ENCODE data around the gene DNAH14. TPM values are rescaled to one million over a fixed set of nuclear protein-coding genes. Genes with fewer than 3 reads are reported as not detected.

The DNAH14 gene
- total RNA-seq, 2 donors from 2014 or later, result 16.9 to 33.3 TPM

DNA sequence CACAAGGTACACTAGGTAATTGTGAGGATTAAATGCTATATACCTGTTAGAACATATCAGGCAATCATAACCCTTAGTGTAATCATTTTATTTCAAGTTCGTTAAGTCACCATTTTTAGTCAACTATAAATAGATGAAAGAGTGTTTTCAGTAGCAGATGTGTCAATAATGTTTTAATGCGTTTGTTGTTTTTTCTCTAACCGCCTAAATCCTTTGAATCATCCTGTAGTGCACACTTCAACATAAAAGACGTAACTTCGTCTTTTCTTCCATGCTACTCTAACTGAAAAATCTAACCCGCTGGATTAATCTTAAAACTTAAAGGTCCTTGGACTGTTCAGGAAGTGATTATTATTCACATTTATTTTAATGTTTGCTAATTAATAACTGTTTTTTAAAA is 505.6 kb downstream of the DNAH14 start:
- no peaks in the 10 kb centered on the region for H3K27me3 ChIP-seq
- H3K36me3 ChIP-seq (replicated peaks in 1 of 2; ENCODE audit: insufficient read depth in 1 of 2, low read depth in 2 of 2), result no peaks in the 10 kb centered on the region
- TF ChIP-seq POLR2A (IDR thresholded peaks at IDR 0.05), result no peak
- no peak for TF ChIP-seq CTCF (IDR thresholded peaks at IDR 0.05)
- 65 to 78% methylated on average over 6 of the region's 6 CpGs for WGBS, 2 donors
- no peak overlapping the region for H3K4me3 ChIP-seq
- ATAC-seq (no peak), DNase-seq (no peak)
- H3K9me3 ChIP-seq, result no peaks in the 10 kb centered on the region
- no peak overlapping the region for H3K27ac ChIP-seq
- intact Hi-C loops (cut with DNase I), result no loop called here
- peaks cover 4% of the 10 kb centered on the region for H3K4me1 ChIP-seq

- Histone ChIP-seq H3K36me3 (replicated peaks in 1 of 2; ENCODE audit: insufficient read depth in 1 of 2, low read depth in 2 of 2) (no peaks in the 10 kb centered on the region), H3K27me3 (no peaks in the 10 kb centered on the region), H3K27ac (no peak overlapping the region), H3K4me1 (peaks cover 8% of the 10 kb centered on the region), H3K4me3 (no peak overlapping the region), H3K9me3 (no peaks in the 10 kb centered on the region)
- ATAC-seq, result no peak
- no peak for DNase-seq
- intact Hi-C loops (cut with DNase I), result no loop called here
- TF ChIP-seq CTCF (IDR thresholded peaks at IDR 0.05), result no peak
- no peak for TF ChIP-seq POLR2A (IDR thresholded peaks at IDR 0.05)
- WGBS, 2 donors, result 86 to 100% methylated on average over 1 of the region's 1 CpG
Measured at GRCh38 chr1:225435487-225435886, 506.0 kb downstream of the DNAH14 start.

- Histone ChIP-seq H3K27me3 (no peaks in the 10 kb centered on the region), H3K27ac (no peak overlapping the region), H3K9me3 (no peaks in the 10 kb centered on the region), H3K4me3 (no peak overlapping the region), H3K4me1 (peaks cover 13% of the 10 kb centered on the region), H3K36me3 (replicated peaks in 1 of 2; ENCODE audit: insufficient read depth in 1 of 2, low read depth in 2 of 2) (no peaks in the 10 kb centered on the region)
- intact Hi-C loops (cut with DNase I), result no loop called here
- DNase-seq (no peak), ATAC-seq (no peak)
- no peak for TF ChIP-seq POLR2A (IDR thresholded peaks at IDR 0.05)
- no peak for TF ChIP-seq CTCF (IDR thresholded peaks at IDR 0.05)
- 60 to 67% methylated on average over 6 of the region's 6 CpGs for WGBS, 2 donors
Measured at GRCh38 chr1:225435957-225436392, 506.5 kb downstream of the DNAH14 start.

DNA sequence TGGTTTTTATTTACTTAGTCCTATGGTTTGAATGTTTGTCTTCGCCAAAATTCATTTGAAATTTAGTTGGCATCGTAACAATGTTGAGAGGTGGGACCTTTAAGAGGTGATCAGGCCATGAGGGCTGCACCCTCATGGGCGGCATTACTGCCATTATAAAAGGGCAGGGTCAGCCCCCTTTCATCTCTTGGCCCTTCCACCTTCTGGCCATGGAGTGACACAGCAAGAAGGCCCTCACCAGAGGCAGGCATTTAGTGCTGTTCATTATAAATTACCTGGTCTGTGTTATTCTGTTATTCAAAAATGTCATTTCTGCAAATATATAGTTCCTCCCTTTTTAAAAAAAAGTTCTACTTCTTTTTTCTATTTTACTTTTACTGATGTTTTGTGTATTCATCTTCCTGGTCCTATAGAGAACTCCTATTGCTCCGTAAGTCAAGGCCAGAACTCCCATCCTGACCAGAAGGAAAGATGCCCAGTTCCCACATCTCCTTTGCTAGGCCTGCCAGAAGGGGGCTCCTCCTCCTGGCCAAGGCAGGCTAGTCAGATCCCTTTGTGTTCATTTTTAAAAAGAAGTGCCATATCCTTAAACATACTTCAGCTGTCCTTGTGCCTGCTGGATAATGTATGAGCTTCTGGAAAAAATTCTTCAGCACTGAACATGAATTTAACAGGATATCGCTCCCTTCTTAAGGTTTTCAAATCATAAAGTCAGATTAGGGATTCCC is 508.4 kb downstream of the DNAH14 start:
- no peak overlapping the region for H3K27ac ChIP-seq
- 75 to 87% methylated on average over 5 of the region's 5 CpGs for WGBS, 2 donors
- DNase-seq (no peak), ATAC-seq (no peak)
- H3K4me1 ChIP-seq, result peaks cover 30% of the 10 kb centered on the region
- no peak overlapping the region for H3K4me3 ChIP-seq
- H3K36me3 ChIP-seq (replicated peaks in 1 of 2; ENCODE audit: insufficient read depth in 1 of 2, low read depth in 2 of 2), result no peaks in the 10 kb centered on the region
- H3K9me3 ChIP-seq, result no peaks in the 10 kb centered on the region
- intact Hi-C loops (cut with DNase I), result no loop called here
- H3K27me3 ChIP-seq, result no peaks in the 10 kb centered on the region
- peak in 3 of 7 experiments; percentile 6 to 28 (median 12) for TF ChIP-seq CTCF (IDR thresholded peaks at IDR 0.05)
- TF ChIP-seq POLR2A (IDR thresholded peaks at IDR 0.05), result no peak

Data from body of pancreas (tissue), 4 donors.